Upper lobe of left lung (tissue), 4 donors: ENCODE data around the gene S100A2.

Source experiments
- EP300 ChIP-seq, 4 donors: sonication (generic); formaldehyde crosslinking; IDR thresholded peaks; one replicate each; pipeline ENCODE4 v1.5.1; 2017; ENCODE audit warnings: antibody characterized with exemption in 4 of 4, control low read depth in 2 of 4
- POLR2A ChIP-seq, 4 donors: fragments of 450-650 bp; IDR thresholded peaks; one replicate each; pipeline ENCODE4 v1.5.1; 2016 to 2017; ENCODE audit warnings: antibody characterized with exemption in 4 of 4, mild to moderate bottlenecking in 2 of 4
- POLR2AphosphoS5 ChIP-seq, 2 donors: sonication (generic); formaldehyde crosslinking; IDR thresholded peaks; one replicate each; pipeline ENCODE4 v1.5.1; 2017; ENCODE audit warnings: antibody characterized with exemption in 2 of 2
- TF ChIP-seq, protein P1 (sequence below), 6 experiments: fragments of 450-650 bp in 4 of 6; fragments of 200-600 bp in 2 of 6; sonication (generic) in 2 of 6; IDR thresholded peaks; one replicate each; pipeline ENCODE4 v1.5.1; 2016 to 2019; ENCODE audit warnings: antibody characterized with exemption in 6 of 6

DNA sequence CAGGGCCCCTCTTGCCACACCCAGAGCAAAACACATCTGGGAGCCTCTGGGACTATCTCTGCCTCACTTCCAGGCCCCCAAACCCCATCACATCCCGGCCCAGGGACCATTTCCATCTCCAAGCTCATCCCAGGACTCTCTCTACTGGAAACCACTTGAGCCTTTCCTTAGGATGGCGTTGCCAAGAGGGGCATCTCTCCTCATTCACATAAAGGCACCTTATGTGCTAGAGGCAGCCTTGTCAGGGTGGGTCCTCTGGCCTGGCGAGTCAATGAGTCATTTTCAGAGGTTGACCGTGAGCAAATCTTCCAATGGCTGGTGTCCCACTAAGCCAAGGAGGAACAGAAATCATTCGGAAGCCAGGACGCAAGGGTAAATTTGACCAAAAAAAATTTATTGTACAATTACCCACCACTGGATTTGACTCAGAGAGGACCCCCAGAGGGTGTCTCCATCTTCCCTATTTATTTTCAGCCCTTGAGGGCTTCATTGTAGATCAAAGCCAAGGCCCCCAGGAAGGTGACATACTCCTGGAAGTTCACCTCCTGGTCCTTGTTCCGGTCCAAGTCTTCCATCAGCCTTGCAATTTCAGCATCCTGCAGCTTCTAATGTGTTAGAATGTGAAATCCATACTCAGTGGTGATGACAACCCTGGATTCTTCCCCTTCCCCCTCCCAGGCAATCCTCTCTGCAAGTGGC is 31.3 kb downstream of the S100A2 start:
- TF ChIP-seq, protein P1, sequence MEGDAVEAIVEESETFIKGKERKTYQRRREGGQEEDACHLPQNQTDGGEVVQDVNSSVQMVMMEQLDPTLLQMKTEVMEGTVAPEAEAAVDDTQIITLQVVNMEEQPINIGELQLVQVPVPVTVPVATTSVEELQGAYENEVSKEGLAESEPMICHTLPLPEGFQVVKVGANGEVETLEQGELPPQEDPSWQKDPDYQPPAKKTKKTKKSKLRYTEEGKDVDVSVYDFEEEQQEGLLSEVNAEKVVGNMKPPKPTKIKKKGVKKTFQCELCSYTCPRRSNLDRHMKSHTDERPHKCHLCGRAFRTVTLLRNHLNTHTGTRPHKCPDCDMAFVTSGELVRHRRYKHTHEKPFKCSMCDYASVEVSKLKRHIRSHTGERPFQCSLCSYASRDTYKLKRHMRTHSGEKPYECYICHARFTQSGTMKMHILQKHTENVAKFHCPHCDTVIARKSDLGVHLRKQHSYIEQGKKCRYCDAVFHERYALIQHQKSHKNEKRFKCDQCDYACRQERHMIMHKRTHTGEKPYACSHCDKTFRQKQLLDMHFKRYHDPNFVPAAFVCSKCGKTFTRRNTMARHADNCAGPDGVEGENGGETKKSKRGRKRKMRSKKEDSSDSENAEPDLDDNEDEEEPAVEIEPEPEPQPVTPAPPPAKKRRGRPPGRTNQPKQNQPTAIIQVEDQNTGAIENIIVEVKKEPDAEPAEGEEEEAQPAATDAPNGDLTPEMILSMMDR (IDR thresholded peaks at IDR 0.05), result no peak
- no peak for TF ChIP-seq POLR2AphosphoS5 (IDR thresholded peaks at IDR 0.05)
- no peak for TF ChIP-seq POLR2A (IDR thresholded peaks at IDR 0.05)
- TF ChIP-seq EP300 (IDR thresholded peaks at IDR 0.05), result no peak
